OCI-LY3 (cell line): ENCODE results near the gene BMAL1.

Source experiments
- CTCF ChIP-seq: fragments of 200-600, 300-600 bp; sonication (generic); IDR thresholded peaks from 2 replicates; pipeline ENCODE4 v1.5.1; 2014; ENCODE audit warnings: antibody characterized with exemption, low read length, low read depth
- EZH2phosphoT487 ChIP-seq: fragments of 200-600 bp; shearing (Covaris generic); IDR thresholded peaks from 2 replicates; pipeline ENCODE4 v1.6.1; 2018; ENCODE audit warnings: antibody characterized with exemption, mixed run types, low read depth

- TF ChIP-seq EZH2phosphoT487, result no peak
- no peak for TF ChIP-seq CTCF
Measured at GRCh38 chr11:13260201-13260962, 17.2 kb upstream of the BMAL1 start.
